Measurements from ENCODE around the gene IRS2. TPM values are rescaled to one million over a fixed set of nuclear protein-coding genes. Genes with fewer than 3 reads are reported as not detected.

Gene IRS2
- total RNA-seq, 2 donors from 2014 or later, result 47.8 to 59.8 TPM

DNA sequence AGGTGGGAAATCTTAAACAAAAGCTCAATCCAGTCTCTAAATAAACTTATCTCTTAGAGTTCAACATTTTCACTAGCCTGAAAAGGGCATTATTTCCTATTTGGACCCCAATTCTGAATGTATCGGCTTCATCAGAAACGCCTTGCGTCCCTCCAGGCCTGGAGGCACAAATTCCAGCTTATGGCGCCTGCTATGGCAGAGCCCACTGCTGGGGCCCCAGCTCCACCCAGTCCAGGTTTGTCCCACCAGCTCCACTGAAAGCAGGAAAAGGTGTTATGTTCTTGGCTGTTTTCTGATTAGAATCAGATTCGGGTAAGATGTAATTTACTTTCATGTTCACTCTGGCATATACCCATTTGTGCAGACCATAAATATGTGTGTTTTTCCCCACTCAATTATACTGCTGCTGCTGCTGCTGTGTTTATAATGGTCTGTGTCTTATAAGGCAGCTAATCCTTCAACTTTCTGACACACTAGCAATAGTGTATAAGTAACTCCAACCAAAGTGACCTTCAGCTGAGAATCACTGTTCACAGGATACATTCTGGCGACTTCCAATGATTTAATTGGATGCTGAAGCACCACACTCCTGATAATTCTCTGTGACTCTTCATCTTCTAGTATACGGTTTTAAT is 6.4 kb downstream of the IRS2 start:
- H3K27ac ChIP-seq, result peak overlapping the region in 1 of 2 donors; percentile 34
- H3K36me3 ChIP-seq, result peaks cover 35% of the 10 kb centered on the region
- H3K27me3 ChIP-seq (replicated peaks; ENCODE audit: insufficient read depth), result no peaks in the 10 kb centered on the region
- H3K4me1 ChIP-seq (ENCODE audit: control insufficient read depth in 1 of 2, low read depth in 2 of 2), result peaks cover 38 to 67% of the 10 kb centered on the region in 2 donors
- no peak for TF ChIP-seq CTCF (IDR thresholded peaks at IDR 0.05)
- no peak for DNase-seq (ENCODE audit: low spot score)
- no peak for ATAC-seq (ENCODE audit: insufficient number of reproducible peaks, low FRiP score, low read depth)
- no peaks in the 10 kb centered on the region for H3K9me3 ChIP-seq
- H3K4me3 ChIP-seq, result peak overlapping the region; percentile 80

- no peak for ATAC-seq (ENCODE audit: insufficient number of reproducible peaks, low FRiP score, low read depth)
Observed at GRCh38 chr13:109779074-109779473, 7.3 kb downstream of the IRS2 start.

GRCh38 chr13:109778102-109778542 is 8.3 kb downstream of the IRS2 start:
- ATAC-seq (ENCODE audit: insufficient number of reproducible peaks, low FRiP score, low read depth), result no peak
- Histone ChIP-seq H3K4me3 (peak overlapping the region; percentile 80), H3K36me3 (peaks cover 22% of the 10 kb centered on the region), H3K4me1 (ENCODE audit: control insufficient read depth in 1 of 2, low read depth in 2 of 2) (peaks cover 32 to 56% of the 10 kb centered on the region in 2 donors), H3K27me3 (replicated peaks; ENCODE audit: insufficient read depth) (no peaks in the 10 kb centered on the region), H3K9me3 (no peaks in the 10 kb centered on the region), H3K27ac (peak overlapping the region in 1 of 2 donors; percentile 5)
- DNase-seq (ENCODE audit: low spot score), result no peak
- no peak for TF ChIP-seq CTCF (IDR thresholded peaks at IDR 0.05)

More at GRCh38 chr13:109779074-109779473, 7.3 kb downstream of the IRS2 start:
- H3K4me1 ChIP-seq (ENCODE audit: control insufficient read depth in 1 of 2, low read depth in 2 of 2), result peaks cover 36 to 66% of the 10 kb centered on the region in 2 donors
- peaks cover 32% of the 10 kb centered on the region for H3K36me3 ChIP-seq
- no peak for DNase-seq (ENCODE audit: low spot score)
- no peak overlapping the region for H3K27ac ChIP-seq
- H3K4me3 ChIP-seq, result peak overlapping the region; percentile 80
- H3K9me3 ChIP-seq, result no peaks in the 10 kb centered on the region
- no peak for TF ChIP-seq CTCF (IDR thresholded peaks at IDR 0.05)
- no peaks in the 10 kb centered on the region for H3K27me3 ChIP-seq (replicated peaks; ENCODE audit: insufficient read depth)

- DNase-seq (ENCODE audit: low spot score) (no peak), ATAC-seq (ENCODE audit: insufficient number of reproducible peaks, low FRiP score, low read depth) (no peak)
- Histone ChIP-seq H3K27ac (no peak overlapping the region), H3K4me3 (peak overlapping the region; percentile 80), H3K27me3 (replicated peaks; ENCODE audit: insufficient read depth) (no peaks in the 10 kb centered on the region), H3K9me3 (no peaks in the 10 kb centered on the region), H3K4me1 (ENCODE audit: control insufficient read depth in 1 of 2, low read depth in 2 of 2) (peaks cover 24 to 44% of the 10 kb centered on the region in 2 donors), H3K36me3 (peaks cover 20% of the 10 kb centered on the region)
- no peak for TF ChIP-seq CTCF (IDR thresholded peaks at IDR 0.05)
Observed at GRCh38 chr13:109776575-109776974, 9.8 kb downstream of the IRS2 start.

- Histone ChIP-seq H3K27me3 (replicated peaks; ENCODE audit: insufficient read depth) (no peaks in the 10 kb centered on the region), H3K4me3 (no peak overlapping the region), H3K36me3 (peaks cover 16% of the 10 kb centered on the region), H3K4me1 (ENCODE audit: control insufficient read depth in 1 of 2, low read depth in 2 of 2) (peaks cover 16 to 31% of the 10 kb centered on the region in 2 donors), H3K9me3 (no peaks in the 10 kb centered on the region), H3K27ac (no peak overlapping the region)
- DNase-seq (ENCODE audit: low spot score) (no peak), ATAC-seq (ENCODE audit: insufficient number of reproducible peaks, low FRiP score, low read depth) (no peak)
- no peak for TF ChIP-seq CTCF (IDR thresholded peaks at IDR 0.05)
Observed at GRCh38 chr13:109773786-109774185, 12.6 kb downstream of the IRS2 start.

All from thoracic aorta (tissue), 2 donors.